GM12872 (cell line): ENCODE results near the gene PIGS.

Experiments used
- CTCF ChIP-seq: IDR thresholded peaks from 3 replicates; pipeline ENCODE4 v1.5.1; 2011; ENCODE audit warnings: low read depth, mild to moderate bottlenecking, low read length, moderate library complexity; ENCODE audit not compliant: insufficient read depth

Gene PIGS

DNA sequence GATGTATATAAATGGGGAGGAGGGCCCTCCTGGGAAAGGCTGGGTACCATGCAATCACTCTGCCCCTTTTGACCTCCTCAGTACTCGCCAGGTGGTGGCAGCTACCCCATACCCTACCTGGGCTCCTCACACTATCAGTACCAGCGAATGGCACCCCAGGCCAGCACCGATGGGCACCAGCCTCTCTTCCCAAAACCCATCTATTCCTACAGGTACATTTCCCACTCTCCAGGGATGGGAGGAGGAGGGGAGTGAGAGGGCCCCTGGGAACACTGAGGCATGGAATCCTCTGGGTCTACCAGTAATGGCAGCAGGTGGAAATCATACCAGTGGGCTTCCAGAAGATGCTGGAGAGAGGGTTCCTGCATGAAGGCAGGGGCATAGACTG is 42.3 kb downstream of the PIGS start:
- no peak for TF ChIP-seq CTCF

- no peak for TF ChIP-seq CTCF
Observed at GRCh38 chr17:28528327-28529012, 42.9 kb downstream of the PIGS start.

- TF ChIP-seq CTCF, result no peak
Observed at GRCh38 chr17:28527859-28528258, 43.5 kb downstream of the PIGS start.

DNA sequence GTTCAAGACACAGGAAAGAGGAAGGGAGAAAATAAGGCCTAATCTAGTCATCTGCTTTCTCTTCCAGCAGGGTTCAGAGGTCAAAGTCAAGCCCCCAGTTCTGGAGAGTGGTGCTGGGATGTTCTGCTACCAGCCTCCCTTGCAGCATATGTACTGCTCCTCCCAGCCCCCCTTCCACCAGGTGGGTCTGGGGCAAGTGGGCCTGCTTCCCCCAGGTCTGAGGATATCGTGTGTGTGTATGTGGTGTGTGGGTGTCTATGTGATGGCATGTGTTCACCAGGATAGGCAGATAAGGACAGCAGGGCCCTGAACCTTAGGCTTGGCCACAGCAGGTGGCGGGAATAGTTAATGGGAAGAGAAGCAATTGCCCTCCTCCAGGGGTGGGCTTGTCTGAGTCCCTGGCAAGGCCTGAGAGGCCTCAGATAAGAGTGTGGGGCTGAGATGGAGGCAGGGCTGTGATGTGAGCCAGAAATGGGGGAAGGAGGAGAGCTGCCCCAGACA is 44.1 kb downstream of the PIGS start:
- no peak for TF ChIP-seq CTCF

DNA sequence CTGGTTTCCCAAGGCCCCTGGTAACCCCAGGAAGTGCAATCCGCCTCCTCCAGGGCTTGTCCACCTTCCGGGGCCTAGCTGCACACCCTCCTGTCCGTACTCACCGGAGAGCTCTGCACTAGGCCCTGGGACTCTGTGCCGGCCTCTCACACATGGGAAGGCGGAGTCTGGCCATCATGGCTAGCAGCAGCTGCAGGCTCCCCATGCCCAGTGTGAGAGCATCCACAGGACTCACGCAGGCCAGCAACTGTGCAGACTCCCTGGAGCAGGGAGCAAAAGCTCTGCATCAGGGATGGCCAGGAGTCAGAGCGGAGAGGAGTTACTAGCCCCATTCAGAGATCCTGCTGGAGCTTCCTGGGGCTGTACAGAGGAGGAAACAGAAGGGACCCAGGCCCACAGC is 44.9 kb downstream of the PIGS start:
- no peak for TF ChIP-seq CTCF

GRCh38 chr17:28524476-28525424 is 46.6 kb downstream of the PIGS start:
- no peak for TF ChIP-seq CTCF

- TF ChIP-seq CTCF, result no peak
Observed at GRCh38 chr17:28523876-28524275, 47.4 kb downstream of the PIGS start.
